ENCODE data around the gene ALDH1B1.

ALDH1B1 gene

DNA sequence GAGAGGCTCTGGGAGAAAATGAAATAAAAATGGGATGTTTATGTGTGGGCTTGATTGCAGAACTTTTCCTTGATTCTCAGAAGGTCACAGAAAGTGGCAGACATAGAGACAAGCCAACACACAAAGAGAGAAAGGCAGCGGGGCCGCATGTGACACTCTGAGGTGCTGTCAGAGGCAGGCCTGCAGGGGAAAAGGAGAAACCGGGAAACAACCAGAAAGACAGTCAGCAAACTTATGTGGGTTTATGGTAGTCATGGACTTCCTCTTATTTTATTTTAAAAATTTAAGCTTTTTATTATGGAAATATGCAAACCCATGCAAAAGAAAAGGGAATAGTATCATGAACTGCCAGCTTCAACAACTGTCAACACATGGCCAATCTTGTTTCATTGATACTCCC is 48.0 kb downstream of the ALDH1B1 start:
- no peak for DNase-seq (ENCODE audit: low read depth, low spot score)

DNA sequence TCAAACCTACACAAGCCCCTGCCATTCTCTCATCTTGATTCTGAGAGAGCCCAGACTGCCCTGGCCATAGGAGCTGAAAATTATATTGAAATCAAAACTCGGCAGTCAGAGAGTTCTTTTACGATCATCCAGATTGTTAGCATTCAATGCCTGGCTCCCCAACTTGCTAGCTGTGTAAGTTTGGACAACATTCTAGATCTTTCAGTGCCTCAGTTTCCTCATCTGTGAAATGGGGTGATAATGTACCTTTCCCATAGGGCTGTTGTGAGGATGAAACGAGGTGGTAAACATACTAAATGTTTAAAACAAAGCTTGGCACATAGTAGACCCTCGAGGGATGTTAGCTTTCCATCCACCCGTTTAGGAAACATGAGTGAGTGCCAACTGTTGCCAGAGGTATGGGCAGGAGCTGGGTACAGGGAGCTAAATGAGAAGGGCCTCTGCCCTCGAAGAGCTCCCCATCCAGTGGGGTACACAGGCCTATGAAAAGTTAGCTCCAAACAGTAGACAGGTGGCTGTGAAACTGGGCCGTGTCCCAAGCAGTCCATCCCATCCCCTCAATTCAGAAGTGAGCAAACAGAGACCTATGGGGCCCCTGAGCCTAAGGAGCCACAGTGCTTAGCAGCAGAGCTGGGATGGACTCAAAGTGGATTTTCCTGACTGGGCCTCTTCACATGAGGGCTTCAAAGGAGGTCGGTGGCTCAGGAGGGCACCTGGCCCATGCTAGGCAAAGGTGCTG is 49.0 kb downstream of the ALDH1B1 start:
- DNase-seq (ENCODE audit: low read depth, low spot score): no peak

DNA sequence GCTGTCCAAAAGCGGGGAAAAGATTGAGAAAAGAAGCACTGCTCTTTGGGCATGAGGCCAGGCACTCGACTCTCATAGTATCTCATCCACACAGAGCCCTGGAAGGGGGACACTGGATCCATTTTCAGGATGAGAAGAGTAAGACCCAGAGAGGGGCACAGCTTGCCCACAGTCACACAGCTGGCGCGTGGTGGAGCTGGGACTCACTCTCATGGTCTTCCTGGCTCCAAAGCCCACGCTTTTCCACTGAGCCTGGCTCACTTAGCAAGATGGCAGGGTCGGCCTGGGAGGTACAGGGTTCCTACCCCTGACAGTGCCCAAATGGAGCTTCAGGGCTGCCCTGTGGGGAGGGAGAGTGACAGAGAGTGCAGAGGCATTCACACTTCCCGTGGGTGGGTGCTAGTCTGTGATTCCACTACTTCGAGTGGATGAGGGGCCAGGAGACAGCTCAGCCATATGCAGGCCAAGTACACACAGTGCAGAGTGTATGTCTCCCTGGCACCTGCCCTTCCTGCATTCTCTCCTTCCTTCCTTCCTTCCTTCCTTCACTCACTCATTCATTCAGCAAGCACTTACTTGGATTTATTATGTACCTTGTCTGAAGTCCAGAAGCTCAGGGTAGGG is 50.1 kb downstream of the ALDH1B1 start:
- no peak for DNase-seq (ENCODE audit: low read depth, low spot score)

DNA sequence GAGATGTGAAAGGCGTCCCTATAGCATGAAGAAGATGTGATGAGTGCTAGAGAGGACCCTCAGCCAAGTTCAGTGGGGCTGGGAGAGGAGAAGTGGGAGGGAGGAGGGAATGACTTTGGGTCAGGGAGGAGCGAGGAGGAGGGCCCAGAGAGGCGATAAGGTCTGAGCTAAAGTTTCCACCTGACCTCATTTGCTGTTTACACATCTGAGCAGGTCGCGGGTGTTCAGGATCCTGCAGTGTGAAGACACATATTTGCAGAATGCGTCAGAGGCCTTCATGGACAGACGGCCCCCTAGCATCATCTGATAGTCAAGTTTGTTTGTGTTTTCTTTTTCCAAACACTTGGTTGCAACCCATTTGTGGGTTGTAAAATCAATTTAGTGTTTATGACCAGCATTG is 50.7 kb downstream of the ALDH1B1 start:
- DNase-seq (ENCODE audit: low read depth, low spot score): no peak

DNA sequence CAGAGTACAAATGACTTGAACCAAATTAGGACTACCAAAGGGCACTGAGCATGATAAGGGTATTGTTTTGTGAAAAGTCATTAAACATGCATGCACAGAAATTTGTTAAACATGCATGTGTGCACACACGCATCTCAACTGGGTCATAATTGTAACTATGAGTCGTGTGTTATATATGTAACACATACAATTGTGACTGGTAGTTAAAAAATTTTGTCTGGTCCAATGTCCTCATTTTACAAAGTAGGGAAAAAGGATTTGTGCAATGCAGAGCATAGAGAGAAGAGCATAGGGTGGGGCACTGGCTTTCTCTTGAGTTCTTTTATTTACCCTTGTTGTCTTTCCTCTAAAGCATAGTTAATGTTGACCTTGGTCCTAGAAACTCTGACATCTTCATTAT is 51.1 kb downstream of the ALDH1B1 start:
- no peak for DNase-seq (ENCODE audit: low read depth, low spot score)

DNA sequence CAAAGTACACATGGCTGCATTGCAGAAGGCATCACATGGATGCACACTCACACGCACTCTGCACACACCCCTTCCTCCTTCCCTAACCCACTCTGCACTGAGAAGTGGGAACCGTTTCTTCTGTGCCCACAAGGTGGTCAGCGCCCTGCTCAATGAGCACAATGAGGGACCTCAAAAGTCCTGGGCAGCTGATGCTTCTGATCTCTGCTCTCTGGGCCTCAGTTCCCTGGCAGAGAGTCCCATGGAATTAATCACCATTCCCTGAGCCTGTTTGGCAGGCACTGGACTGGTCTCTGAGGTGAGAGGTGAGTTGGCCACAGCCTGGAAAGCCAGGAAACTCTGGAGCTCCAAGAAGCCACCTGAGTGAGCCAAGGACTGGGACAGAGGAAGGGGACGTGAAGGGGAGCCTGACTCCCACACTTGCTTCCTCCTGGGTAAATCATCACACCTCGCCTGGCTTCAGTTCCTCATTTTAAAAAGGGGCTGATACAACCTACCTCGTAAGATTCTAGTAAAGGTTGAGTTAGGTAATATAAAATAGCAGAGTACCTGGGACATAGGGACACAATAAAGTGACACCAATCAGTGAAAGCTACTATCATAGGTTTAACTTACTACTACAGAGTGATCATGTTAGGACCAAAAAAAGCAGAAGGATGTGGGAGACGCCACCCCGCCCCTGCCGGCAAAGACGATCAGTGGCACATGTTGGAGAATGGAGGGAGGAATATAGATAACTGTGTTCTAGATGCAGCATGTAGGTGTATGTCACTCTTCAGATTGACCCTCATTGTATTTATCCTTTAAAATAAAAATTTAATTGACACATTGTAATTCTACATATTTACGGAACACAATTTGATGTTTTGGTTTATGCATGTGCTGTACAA is 52.9 kb downstream of the ALDH1B1 start:
- no peak for DNase-seq (ENCODE audit: low read depth, low spot score)

DNA sequence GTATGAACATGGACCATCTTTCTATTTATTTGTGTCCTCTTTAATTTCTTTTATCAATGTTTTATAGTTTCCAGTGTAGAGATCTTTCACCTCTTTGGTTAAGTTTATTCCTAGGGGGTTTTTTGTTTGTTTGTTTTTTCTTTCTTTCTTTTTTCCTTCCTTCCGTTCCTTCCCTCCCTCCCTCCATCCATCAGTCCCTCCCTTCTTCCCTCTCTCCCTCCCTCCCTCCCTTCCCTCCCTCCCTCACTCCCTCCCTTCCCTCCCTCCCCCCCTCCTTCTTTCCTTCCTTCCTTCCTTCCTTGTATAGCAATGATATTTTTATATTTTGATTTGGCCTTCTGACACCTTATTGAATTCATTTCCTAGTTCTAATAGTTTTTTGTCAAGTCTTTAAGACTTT is 55.2 kb downstream of the ALDH1B1 start:
- no peak for DNase-seq (ENCODE audit: low read depth, low spot score)

All from activated naive CD8-positive, alpha-beta T cell treated with anti-CD3 and anti-CD28 coated beads, Interleukin-2, amount 50 U/mL, for 16 hours (primary cell).